ENCODE results near the gene SNX17.

SNX17 gene

DNA sequence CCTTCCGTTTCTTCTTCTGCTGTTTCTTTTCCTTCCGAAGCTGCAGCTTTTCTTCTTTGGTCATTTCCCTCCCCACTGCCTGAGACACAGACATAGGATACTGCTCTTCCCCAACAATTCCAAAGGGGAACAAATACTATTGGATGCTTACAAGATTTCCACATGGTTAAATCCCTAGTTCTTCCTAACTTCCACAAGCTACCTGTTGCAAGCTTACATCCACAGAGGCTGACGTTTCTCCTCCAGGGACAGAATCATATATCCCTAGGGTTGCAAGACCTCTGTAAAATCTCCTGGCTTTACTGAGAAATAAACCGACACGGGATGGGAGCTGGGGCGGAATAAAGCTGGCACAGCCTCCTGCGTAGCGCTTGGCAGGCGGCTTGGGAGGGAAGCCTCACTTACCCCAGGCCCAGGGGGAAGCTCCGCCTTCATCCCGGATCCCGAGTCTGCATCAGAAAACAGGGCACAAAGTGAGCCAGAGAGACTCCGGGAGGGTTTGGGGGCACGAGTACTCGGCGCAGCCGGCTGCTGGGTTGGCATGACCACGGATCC is 868 bp upstream of the SNX17 start:
- no peak for DNase-seq (ENCODE audit: low read depth)

DNA sequence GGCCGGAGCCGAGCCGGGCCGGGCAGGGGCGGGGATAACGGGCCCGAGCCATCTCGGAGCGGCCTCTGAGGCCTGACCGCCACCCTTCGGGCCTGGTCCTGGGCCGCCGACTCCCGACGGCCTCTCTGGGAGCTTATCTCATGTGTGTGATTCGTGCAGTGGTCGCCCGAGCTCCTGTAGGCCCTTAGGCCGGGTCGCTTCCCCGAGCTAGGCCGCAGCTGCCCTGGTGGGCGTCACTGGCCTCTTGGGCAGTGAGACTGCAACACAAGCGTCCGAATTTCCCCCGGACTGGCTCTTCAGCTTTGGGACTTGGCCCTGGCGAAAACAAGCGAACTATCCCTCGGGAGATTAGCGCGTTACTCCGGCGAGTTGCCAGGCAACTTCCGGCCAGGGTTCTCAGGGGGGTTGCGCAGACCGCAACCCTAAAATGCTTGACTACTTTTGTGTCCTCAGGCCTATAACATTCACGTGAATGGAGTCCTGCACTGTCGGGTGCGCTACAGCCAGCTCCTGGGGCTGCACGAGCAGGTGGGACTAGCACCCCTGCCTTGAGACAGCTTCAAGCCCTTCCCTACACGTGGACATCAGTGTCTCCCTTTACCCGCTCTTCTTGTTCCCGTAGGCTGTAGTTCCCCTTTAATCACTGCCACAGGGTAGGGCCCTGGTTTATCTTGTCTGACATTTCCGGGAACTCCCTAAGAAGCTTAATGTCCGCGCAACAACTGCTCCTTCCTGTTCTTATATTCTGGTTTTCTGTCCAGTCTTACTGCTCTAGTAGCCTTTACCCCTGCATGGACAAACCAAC is 602 bp downstream of the SNX17 start:
- DNase-seq (ENCODE audit: low read depth) = no peak

DNA sequence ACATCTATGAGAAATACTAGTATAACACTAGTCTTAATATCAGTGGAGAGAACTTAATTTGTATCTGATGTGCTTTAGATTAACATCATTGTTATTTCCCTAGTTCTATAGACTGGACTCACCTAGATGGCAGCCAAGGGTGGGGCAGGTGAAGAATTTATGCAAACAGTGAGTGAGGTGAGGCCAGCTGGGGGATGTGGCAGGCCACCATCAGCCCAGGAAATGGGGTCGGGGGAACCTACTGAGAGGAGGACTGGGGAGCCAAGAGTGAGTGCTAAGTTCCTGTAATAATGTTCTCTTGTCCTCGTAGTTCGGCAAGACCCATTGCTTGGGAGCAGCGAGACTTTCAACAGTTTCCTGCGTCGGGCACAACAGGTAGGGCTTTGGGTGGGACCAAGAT is 2.5 kb downstream of the SNX17 start:
- no peak for DNase-seq (ENCODE audit: low read depth)

DNA sequence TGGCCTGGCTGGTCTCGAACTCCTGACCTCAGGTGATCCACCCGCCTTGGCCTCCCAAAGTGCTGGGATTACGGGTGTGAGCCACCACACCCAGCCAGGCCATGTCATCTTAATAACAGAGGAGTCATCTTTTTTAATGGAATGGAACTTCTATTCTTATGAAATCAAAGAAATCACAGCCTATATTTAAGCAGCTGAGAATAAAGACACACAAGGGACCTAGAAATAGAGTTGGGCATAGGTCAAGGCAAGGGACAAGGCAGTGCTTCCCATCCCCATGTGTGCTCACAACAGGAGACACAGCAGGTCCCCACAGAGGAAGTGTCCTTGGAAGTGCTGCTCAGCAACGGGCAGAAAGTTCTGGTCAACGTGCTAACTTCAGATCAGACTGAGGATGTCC is 3.2 kb downstream of the SNX17 start:
- no peak for DNase-seq (ENCODE audit: low read depth)

DNA sequence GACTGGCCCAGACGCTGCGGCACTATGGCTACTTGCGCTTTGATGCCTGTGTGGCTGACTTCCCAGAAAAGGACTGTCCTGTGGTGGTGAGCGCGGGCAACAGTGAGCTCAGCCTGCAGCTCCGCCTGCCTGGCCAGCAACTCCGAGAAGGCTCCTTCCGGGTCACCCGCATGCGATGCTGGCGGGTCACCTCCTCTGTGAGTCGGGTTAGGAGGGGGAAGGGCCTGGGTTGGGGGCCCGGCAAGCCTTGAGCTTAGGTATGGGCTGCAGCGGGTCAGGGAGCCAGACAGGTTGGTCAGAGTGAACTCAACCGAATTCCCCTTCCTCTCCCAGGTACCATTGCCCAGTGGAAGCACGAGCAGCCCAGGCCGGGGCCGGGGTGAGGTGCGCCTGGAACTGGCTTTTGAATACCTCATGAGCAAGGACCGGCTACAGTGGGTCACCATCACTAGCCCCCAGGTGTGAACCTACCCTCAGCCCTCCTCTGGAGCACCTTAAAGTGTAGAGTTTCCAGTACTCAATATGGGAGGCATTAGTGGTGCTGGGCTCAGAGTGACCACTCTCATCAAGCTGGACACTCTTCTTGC is 5.2 kb downstream of the SNX17 start:
- no peak for DNase-seq (ENCODE audit: low read depth)

DNA sequence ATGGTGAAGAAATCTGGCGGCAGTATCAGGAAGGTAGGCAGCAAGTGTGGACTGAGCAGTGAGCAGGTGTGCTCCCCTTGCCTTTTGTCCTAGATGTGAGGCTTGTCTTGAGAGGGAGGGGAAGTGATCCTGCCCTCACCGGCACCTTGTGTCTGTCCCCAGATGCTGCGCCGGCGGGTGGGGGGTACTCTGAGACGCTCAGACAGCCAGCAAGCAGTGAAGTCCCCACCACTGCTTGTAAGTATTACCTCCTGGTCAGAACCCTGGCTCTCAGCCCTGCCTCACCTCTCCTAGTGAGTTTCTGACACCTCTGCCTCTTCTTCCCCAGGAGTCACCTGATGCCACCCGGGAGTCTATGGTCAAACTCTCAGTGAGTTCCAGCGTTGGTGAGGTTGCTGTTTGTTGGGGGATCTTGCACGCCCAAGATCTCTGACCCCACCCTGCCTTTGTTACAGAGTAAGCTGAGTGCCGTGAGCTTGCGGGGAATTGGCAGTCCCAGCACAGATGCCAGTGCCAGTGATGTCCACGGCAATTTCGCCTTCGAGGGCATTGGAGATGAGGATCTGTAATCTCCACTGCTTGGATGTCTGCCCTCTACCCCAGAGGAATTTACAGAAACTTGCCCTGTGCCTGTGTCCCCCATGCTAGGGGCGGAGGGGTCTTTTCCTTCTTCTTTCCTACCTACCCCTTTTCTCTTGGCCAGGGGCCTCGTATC is 5.9 kb downstream of the SNX17 start:
- DNase-seq (ENCODE audit: low read depth) = no peak

DNA sequence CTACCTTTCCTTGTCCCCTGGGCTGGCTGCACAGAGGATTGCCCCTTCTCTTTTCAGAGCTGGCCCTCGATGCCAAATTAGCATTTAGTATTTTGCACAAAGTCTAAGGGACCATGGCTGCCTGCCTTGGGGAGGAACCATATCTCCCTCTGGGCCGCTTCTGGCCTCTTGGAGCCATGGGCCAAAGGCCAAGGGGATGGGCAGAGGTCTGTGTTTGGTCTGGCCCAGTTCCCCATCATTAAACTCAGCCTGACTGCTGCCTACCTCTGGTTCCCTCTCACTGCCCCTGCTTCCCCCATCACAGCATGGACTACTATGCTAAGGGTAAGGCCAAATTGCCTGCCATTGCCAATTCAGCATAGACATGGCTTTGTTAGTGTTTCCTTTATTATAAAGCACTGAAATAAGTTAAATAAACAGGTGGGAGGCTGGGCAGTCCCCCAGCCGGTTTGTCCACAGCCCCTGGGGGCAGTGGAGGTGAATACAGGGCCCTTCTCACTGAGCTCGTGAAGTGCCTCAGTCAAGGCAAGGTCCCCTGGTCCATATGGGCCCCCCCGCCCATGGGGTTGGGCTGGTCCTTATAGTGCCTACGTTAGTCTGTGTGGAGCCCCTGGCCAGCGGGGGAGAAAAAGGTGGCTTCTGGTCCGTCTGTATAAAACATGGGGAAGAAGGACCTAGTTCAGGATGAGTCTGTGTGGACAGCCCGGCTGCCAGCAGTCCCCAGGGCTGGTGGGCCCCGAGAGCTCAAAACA is 6.6 kb downstream of the SNX17 start:
- DNase-seq (ENCODE audit: low read depth) = no peak

DNA sequence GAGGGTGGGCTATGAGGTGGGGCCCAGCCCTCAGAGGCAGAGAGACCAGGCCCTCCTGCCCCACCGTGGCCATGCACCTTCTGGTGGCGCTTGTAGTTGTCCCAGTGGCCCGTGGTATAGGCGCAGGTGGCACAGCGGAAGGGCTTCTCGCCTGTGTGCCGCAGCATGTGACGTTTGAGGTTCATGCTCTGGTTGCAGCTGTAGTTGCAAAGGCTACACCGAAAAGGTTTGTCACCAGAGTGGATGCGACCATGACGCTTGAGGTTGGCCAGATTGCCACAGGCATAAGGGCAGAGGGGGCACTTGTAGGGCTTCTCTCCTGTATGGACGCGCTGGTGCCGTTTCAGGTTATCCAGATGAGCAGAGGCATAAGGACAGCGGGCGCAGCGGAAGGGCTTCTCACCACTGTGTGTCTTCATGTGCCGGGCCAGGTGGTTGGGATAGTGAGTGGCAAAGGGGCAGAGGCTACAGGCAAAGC is 7.2 kb downstream of the SNX17 start:
- no peak for DNase-seq (ENCODE audit: low read depth)

DNA sequence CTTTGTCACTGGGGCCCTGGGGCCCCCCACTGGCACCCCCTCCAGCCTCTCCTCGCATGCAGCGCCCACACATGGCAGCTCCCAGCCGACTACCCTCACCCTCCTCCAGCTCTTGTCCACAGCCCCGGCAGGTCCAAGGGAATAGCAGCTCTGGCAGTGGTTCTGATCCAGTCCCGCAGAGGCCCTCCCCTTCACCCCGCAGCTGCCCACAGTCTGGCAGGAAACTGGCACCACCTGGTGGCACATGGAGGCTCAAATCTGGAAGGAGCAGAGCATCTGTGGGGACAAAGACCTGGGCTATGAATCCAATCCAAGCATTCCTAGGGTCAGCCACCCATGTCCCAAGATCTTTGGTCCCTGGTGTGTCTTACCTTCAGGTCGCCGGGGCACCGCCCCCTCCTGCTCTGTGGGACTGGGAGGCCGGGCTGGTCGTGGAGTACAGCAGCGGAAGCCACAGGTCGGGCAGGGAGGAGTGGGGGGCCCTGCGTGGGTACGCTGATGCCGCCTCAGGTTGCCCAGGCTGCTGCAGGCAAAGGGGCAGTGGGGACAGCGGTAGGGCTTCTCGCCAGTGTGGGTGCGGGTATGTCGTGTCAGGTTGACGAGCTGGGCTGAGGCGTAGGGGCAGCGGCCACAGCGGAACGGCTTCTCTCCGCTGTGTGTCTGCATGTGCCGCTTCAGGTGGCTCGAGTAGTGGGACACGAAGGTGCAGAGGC is 7.8 kb downstream of the SNX17 start:
- no peak for DNase-seq (ENCODE audit: low read depth)

DNA sequence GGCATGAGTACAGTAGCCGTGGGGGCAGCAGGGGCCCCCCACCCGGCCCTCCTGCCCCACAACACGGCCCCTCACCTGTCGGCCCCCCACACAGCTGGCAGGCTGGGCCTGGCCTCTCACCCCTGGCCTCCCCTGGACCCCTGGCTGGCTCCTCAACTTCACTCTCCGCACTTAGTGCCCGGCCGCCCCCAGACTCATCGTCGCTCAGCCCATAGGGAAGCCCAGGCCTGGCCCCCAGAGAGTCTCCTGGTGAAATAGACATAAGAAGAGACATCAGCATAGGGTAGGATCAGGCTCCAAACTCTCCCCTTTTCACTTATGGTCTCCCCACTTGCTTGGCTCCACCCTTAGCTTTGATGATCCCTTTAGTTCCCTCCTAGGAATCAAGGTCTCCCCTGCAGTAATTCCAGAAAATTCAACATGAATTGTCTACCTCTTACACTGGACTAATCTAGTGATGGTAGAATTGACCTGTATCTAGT is 8.4 kb downstream of the SNX17 start:
- no peak for DNase-seq (ENCODE audit: low read depth)

DNA sequence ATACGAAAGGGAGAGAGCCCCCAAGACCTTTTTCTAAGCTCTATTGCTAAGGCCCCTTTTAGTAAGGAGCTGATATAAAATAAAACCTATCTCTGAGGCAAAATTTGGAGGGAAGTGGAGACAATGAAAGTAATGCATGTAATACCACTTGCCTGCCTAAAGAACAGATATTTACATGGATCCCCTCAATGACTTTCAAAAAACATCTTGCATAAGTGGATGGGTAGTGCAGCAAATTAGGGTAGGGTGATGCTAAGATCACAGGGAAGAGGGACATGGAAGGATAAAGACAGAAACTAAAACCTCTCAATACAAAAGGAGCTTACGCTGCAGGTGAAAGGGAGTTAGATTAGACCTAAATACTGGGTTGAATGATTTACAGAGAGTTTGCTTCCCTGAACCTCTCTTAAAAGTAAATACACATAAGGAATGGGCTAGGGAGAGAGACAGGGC is 9.0 kb downstream of the SNX17 start:
- DNase-seq (ENCODE audit: low read depth) = no peak

DNA sequence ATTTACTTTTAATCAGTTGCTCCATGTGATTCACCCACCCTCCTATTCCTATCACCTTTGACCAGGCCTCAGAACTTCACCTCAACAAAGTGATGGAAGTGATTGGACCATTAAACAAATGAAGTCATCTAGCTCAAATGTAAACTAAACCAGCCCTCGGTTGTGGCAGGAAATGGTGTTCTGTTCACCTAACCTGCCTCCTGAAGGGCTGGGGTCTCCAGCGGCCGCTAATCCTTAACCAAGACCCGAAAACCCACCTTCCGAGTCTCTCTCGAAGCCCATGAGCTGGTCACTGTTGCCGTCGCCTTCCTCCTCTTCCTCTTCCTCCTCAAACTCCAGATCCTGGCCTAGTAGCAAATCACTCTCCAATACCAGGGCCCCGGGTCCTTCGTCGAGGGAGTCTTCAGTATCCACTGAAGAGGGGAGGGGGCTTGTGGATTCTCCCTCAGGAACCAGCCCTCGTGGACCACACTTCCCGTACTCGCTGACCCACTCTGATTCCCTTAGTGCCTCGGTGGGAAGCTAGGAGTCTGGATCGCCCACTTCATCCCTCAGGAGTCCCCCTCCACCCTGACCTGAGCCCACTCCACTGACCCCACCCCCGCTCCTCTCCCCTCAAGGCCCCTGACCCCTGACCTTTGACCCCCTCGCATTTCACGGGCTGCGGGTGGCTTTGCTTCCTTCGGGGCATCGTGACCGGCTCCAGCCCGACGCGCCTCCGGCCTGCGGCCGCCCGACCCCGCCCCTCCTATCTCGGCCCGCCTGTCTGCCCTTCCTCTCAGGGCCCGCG is 9.6 kb downstream of the SNX17 start:
- DNase-seq (ENCODE audit: low read depth) = no peak

DNA sequence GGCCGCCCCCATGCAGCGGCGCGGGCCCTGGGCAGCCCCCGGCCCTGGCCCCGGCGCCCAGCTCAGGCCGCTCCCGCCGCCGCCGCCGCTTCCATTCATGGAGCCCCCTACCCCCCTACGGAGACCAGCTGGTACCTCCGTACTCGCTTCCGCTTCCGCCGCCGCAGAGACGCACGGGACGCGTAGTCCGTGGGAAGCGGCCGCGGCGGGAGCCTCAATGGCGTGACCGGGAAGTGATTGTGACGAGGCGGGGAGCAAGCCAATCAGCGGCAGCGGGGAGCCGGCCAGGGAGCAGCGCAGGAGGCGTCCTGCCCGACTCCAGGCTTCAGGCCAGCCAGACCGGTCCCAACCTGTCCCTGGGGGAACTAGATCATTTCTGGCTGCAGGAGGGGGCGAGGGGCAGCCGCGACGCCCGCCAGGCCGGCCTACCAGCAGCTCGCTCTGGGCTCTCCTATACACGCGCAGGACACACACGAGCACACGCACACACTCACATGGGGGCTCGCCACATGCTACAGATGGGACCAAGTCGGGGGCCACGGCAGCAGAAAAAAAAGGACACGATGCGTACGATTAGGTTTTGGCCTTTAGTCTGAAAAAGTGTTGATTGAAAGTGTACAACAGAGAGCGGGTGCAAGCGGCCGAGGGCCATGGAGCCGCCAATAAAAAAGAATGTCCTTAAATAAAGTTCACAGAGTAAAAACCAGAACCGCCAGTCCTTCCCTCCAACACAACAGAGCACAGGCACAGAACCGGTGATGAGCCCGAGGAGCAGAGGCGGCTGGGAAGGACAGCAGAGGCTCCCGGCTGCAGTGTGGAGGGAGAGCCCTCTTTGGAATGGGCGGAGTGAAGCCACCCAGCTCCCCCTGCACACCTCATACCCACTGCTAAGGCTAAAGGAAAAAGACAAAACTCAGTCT is 10.5 kb downstream of the SNX17 start, which contains the start of gene ZNF513:
TSS of gene ZNF513 (minus strand) at position 109 of the 920 bp plus-strand sequence. CDS start 208 bp downstream, outside the sequence.
- peak; percentile 75 for DNase-seq (ENCODE audit: low read depth)

DNA sequence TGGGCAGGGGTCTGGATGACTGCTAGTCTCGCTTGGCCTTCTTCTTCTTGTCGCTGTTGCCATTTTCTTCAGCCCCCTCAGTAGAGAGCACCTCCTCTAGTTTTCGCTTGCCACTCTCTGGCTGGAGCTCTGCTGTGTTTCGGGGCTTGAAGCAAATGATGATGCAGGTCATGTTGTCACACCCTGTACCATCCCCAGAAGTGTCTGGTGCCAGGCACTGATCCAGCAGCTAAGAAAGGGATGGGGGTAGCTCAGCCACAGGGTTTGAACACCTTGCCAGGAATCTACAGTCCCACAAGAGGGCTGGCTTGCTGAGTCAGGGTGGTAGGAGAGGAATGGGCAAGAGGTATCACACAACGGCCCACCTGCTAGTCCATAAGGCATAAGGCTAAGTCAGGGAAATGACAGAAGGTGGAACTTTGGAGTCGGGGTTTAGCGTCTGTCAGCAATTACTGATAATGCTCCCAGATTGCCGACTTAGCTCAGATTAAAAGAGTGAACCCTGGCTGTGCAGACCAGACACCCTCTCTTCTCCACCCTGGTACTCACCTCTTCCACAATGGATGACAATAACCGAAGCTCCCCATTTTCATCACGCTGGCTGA is 11.3 kb downstream of the SNX17 start:
- no peak for DNase-seq (ENCODE audit: low read depth)

DNA sequence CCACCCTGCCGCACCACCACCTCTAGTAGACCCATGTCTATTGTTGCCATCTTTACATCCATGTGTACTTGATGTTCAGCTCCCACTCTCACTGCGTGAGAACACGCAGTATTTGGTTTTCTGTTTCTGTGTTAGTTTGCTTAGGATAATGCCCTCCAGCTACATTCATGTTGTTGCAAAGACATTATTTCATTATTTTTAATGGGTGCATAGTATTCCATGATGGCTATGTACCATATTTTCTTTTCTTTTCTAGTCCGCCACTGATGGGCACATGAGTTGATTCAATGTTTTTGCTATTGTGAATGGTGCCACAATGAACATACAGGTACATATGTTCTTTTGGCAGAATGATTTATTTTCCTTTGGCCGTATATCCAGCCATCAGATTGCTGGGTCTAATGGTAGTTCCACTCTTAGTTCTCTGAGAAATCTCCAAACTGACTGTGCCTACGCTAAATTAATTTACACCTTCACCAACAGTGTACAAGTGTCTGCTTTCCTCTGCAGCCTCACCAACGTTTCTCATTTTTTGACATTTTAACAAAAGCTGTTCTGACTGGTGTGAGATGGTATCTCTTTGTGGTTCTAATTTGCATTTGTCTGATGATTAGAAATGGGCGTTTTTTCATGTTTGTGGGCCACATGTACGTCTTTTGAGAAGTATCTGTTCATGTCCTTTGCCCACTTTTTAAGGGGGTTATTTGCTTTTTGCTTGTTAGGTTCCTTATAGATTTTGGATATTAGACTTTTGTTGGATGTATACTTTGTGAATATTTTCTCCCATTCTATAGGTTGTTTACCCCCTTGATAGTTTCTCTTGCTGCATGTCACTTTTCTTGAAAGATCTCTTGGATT is 20.6 kb downstream of the SNX17 start:
- DNase-seq (ENCODE audit: low read depth) = no peak

DNA sequence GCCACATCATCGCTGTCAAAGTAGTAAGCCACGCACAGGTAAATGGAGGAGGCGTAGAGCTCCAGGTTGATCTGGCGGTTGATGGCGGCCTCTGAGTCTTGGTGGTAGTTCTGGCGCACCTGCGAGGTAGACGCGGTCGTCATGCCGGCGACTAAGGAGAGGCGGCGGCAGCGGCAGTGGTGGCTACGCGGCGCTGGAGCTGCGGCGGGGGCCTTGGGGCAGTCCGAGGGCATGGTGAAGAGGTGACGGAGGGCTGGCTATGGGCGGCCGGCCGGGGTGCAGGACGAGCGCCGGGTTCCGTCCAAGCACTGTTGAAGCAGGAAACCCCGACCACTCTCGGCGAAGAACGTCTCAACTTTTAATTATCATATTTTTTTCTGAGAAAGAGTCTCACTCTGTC is 22.8 kb downstream of the SNX17 start:
- DNase-seq (ENCODE audit: low read depth) = no peak

DNA sequence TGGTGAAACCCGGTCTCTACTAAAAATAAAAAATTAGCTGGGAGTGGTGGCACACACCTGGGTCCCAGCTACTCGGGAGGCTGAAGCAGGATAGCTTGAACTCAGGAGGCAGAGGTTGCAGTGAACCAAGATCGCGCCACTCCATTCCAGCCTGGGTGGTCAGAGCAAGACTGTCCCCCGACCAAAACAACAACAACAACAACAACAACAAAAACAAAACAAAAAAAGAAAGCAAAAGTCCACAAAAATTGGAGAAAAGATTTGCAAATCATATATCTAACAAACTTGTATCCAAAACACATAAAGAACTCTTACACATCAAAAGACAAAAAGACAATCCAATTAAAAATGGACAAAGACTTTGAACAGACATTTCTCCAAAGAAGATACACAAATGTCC is 28.5 kb downstream of the SNX17 start:
- no peak for DNase-seq (ENCODE audit: low read depth)
